ENCODE data around the gene PLEKHG4B.
"Not testable (repeated sequence)": the region's sequence is repeated elsewhere in the genome, so short reads cannot be mapped to it uniquely, and the experiment has no call there.

DNA sequence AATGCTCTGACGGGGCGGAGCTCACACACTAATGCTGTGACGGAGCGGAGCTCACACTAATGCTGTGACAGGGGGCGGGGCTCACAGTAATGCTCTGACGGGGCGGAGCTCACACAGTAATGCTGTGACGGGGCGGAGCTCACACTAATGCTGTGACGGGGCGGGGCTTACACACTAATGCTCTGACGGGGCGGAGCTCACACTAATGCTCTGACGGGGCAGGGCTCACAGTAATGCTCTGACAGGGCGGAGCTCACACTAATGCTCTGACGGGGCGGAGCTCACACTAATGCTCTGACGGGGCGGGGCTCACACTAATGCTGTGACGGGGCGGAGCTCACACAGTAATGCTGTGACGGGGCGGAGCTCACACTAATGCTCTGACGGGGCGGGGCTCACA, 72.8 kb downstream of the PLEKHG4B start:
- TF ChIP-seq, protein P1, sequence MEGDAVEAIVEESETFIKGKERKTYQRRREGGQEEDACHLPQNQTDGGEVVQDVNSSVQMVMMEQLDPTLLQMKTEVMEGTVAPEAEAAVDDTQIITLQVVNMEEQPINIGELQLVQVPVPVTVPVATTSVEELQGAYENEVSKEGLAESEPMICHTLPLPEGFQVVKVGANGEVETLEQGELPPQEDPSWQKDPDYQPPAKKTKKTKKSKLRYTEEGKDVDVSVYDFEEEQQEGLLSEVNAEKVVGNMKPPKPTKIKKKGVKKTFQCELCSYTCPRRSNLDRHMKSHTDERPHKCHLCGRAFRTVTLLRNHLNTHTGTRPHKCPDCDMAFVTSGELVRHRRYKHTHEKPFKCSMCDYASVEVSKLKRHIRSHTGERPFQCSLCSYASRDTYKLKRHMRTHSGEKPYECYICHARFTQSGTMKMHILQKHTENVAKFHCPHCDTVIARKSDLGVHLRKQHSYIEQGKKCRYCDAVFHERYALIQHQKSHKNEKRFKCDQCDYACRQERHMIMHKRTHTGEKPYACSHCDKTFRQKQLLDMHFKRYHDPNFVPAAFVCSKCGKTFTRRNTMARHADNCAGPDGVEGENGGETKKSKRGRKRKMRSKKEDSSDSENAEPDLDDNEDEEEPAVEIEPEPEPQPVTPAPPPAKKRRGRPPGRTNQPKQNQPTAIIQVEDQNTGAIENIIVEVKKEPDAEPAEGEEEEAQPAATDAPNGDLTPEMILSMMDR (IDR thresholded peaks at IDR 0.05; ENCODE audit: low read depth, low read length, missing input control): not testable (repeated sequence)
- TF ChIP-seq HNF4A (conservative IDR thresholded peaks at IDR 0.05): not testable (repeated sequence)
- TF ChIP-seq, protein P2, sequence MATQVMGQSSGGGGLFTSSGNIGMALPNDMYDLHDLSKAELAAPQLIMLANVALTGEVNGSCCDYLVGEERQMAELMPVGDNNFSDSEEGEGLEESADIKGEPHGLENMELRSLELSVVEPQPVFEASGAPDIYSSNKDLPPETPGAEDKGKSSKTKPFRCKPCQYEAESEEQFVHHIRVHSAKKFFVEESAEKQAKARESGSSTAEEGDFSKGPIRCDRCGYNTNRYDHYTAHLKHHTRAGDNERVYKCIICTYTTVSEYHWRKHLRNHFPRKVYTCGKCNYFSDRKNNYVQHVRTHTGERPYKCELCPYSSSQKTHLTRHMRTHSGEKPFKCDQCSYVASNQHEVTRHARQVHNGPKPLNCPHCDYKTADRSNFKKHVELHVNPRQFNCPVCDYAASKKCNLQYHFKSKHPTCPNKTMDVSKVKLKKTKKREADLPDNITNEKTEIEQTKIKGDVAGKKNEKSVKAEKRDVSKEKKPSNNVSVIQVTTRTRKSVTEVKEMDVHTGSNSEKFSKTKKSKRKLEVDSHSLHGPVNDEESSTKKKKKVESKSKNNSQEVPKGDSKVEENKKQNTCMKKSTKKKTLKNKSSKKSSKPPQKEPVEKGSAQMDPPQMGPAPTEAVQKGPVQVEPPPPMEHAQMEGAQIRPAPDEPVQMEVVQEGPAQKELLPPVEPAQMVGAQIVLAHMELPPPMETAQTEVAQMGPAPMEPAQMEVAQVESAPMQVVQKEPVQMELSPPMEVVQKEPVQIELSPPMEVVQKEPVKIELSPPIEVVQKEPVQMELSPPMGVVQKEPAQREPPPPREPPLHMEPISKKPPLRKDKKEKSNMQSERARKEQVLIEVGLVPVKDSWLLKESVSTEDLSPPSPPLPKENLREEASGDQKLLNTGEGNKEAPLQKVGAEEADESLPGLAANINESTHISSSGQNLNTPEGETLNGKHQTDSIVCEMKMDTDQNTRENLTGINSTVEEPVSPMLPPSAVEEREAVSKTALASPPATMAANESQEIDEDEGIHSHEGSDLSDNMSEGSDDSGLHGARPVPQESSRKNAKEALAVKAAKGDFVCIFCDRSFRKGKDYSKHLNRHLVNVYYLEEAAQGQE (IDR thresholded peaks at IDR 0.05): not testable (repeated sequence)
